Left lung (tissue), 10 donors: ENCODE measurements around the gene RASGEF1C. TPM values are rescaled to one million over a fixed set of nuclear protein-coding genes. Genes with fewer than 3 reads are reported as not detected.
A peak's percentile ranks its signal among the peaks of the same experiment; 100 is the strongest.

Experiments used
- ATAC-seq: fragments of 200-7000 bp; cut with Tn5 transposase; one replicate; pipeline ENCODE4 v1.9.1; 2020; ENCODE audit warnings: moderate library complexity
- DNase-seq, 4 donors: peaks; one replicate each; pipeline ENCODE4 v3.0.0-alpha.2; 2013 to 2020
- H3K27ac ChIP-seq, 2 donors: fragments of 200-600 bp; sonication (generic) in 1 of 2; one replicate each; pipeline versions ENCODE4 v1.5.0 to v1.8.0; 2020 to 2021
- H3K27me3 ChIP-seq, 2 donors: fragments of 200-600 bp; sonication (generic) in 1 of 2; one replicate each; pipeline versions ENCODE4 v1.5.0 to v1.8.0; 2020 to 2021
- H3K36me3 ChIP-seq, 2 donors: fragments of 200-600 bp; sonication (generic) in 1 of 2; one replicate each; pipeline versions ENCODE4 v1.5.0 to v1.8.0; 2020 to 2021
- H3K4me1 ChIP-seq, 2 donors: fragments of 200-600 bp; one replicate each; pipeline ENCODE4 v1.8.0; 2021
- H3K4me3 ChIP-seq, 2 donors: fragments of 200-600 bp; sonication (generic) in 1 of 2; one replicate each; pipeline versions ENCODE4 v1.5.0 to v1.8.0; 2020 to 2021; ENCODE audit warnings: mild to moderate bottlenecking in 1 of 2
- H3K9me3 ChIP-seq, 2 donors: fragments of 200-600 bp; sonication (generic) in 1 of 2; one replicate each; pipeline versions ENCODE4 v1.5.0 to v1.8.0; 2020 to 2021
- intact Hi-C, 2 donors: fragments of 100-400 bp; cut with DNase I; formaldehyde crosslinking; loops; one replicate each; pipeline versions ENCODE4 v1.11.2 to v1.14.2; 2022
- polyA plus RNA-seq, 6 donors: library from polyadenylated mRNA; unstranded; fragments of 120-200 nt; gene quantifications; one replicate each; pipeline ENCODE4 v1.2.1, GENCODE V29; 2013; ENCODE audit not compliant: insufficient read length in 6 of 6
- total RNA-seq, 2 donors: library from RNA; stranded (reverse); fragmentation: NEBNext Ultra II Directional; extraction: Animal tissue kit (Norgen Biotek cat#: 25700); gene quantifications; one replicate each; pipeline ENCODE4 v1.2.1, GENCODE V29; 2021
- TF ChIP-seq, protein P1 (sequence below), 2 donors: fragments of 200-600 bp; sonication (generic) in 1 of 2; IDR thresholded peaks; one replicate each; pipeline versions ENCODE4 v1.5.0 to v1.8.0; 2021; ENCODE audit warnings: antibody characterized with exemption in 2 of 2
- donor health status: DM: no; HTN: yes; CAD: no.
- donor health status: DM: no; HTN: no; CAD: no.

The RASGEF1C gene
- total and polyA plus RNA-seq, 8 donors: 0.09 to 0.34 (median 0.17) TPM; not detected in 3

DNA sequence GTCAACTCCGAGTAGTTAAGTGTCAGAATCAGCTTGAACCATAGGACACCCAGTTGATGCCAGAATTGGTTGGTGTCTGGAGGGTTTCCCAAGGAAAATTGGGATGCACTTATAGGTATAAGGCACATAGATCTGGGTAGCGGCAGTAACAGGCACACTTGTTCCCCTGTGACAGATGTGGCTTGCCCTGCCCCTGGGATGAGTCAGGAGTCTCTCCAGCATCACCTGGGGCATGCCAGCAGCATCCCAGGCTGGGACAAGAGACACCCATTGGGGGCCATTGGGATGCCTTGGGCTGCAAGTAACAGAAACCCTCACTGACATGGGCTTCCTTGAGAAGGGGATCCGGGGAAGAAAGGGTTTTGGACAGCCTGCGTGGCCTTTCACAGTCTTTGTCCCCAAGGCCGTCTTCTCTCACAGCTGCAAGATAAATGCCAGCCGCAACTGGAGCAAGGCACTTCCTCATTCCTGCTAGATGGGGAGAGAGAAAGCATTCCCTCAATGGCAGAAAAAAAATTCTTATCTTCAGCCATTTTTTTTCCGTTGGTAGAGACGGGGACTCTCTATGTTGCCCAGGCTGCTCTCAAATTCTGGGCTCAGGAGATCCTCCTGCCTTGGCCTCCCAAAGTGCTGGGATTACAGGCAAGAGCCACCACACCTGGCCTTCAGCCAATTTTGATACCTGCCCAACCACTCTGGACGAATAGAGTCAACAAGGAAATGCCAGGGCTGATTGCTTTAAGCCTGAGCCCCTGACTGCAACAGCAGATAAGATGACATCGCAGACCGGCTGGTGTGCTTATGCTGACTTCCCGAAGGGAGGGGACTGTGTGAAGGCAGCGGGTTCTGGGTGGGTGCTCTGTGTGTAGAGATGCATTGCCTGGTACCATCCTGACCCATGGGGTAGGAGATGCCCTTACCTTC is 124.1 kb downstream of the RASGEF1C start:
- no peaks in the 10 kb centered on the region for H3K36me3 ChIP-seq
- H3K4me1 ChIP-seq: peaks cover 0 to 10% of the 10 kb centered on the region in 2 donors
- intact Hi-C loops: no loop called here
- peak in 1 of 4 donors; percentile 60 for DNase-seq
- TF ChIP-seq, protein P1, sequence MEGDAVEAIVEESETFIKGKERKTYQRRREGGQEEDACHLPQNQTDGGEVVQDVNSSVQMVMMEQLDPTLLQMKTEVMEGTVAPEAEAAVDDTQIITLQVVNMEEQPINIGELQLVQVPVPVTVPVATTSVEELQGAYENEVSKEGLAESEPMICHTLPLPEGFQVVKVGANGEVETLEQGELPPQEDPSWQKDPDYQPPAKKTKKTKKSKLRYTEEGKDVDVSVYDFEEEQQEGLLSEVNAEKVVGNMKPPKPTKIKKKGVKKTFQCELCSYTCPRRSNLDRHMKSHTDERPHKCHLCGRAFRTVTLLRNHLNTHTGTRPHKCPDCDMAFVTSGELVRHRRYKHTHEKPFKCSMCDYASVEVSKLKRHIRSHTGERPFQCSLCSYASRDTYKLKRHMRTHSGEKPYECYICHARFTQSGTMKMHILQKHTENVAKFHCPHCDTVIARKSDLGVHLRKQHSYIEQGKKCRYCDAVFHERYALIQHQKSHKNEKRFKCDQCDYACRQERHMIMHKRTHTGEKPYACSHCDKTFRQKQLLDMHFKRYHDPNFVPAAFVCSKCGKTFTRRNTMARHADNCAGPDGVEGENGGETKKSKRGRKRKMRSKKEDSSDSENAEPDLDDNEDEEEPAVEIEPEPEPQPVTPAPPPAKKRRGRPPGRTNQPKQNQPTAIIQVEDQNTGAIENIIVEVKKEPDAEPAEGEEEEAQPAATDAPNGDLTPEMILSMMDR (IDR thresholded peaks at IDR 0.05): no peak
- ATAC-seq: peak; percentile 79
- no peak overlapping the region for H3K27ac ChIP-seq
- H3K4me3 ChIP-seq: no peak overlapping the region
- no peaks in the 10 kb centered on the region for H3K9me3 ChIP-seq
- peaks cover 0 to 14% of the 10 kb centered on the region in 2 donors for H3K27me3 ChIP-seq

DNA sequence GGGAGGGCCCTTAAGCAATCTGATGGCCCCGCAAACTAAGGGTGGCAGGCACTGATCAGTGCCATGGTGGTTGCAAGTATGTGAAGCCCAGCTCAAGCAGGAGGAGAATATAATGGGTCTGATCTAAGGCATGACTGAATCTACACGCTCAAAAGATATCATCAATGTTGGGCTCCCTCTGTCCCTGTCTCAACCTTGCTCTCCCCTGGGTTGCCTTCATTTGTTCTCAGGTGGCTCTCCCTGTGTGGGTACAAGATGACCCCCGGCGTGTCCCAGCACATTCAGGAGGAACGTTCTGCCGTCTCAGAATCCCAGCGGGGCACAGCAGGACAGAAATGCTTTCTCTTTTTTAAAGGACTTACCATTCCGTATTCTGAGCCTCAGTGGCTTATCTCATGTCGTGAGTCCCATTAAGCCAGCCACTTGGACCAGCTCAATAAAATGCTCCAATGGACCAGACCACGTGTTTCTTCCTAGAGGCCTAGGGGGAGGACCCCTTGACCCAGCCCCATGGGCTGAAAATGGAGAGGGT is 125.4 kb downstream of the RASGEF1C start:
- Histone ChIP-seq H3K27ac (no peak overlapping the region), H3K27me3 (peaks cover 0 to 19% of the 10 kb centered on the region in 2 donors), H3K4me3 (no peak overlapping the region), H3K36me3 (no peaks in the 10 kb centered on the region), H3K9me3 (no peaks in the 10 kb centered on the region), H3K4me1 (peaks cover 0 to 8% of the 10 kb centered on the region in 2 donors)
- TF ChIP-seq, protein P1 (IDR thresholded peaks at IDR 0.05): no peak
- no peak for DNase-seq
- no peak for ATAC-seq
- intact Hi-C loops: no loop called here

DNA sequence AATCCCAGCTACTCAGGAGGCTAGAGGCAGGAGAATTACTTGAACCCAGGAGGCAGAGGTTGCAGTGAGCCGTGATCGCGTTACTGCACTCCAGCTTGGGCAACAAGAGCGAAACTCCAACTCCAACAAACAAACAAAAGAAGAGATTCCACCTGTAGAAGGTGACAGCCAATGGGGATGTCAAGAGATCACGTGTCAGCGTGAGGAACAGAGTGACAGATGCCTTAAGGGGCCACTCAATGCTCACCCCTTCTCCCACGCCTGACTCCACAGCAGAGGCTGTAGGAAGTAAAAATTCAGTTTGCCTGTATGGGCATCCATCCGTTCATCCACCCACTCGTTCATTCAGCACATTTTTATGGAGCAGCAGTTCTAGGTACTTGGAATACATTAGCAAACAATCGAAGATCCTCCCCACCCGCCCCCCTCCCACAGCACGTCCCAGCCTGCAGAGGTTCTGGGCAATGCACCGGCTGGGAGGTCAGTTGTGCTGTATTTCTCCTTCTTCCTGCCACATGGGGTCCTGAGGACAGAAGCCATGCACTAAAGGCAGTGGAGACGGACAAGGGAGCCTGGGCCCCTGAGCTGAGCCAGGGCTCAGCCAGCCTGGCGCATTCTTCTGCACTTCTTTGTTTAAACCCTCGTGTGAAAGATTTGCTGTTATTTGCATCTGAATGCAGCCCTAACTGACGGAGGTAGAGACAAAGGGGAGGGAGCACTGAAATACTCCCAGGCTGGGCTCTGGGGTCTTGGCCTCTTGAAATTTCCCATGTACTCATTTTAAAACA is 126.2 kb downstream of the RASGEF1C start:
- Histone ChIP-seq H3K36me3 (no peaks in the 10 kb centered on the region), H3K27ac (no peak overlapping the region), H3K4me1 (peaks cover 0 to 8% of the 10 kb centered on the region in 2 donors), H3K9me3 (no peaks in the 10 kb centered on the region), H3K4me3 (no peak overlapping the region), H3K27me3 (peaks cover 0 to 19% of the 10 kb centered on the region in 2 donors)
- no peak for ATAC-seq
- intact Hi-C loops: no loop called here
- TF ChIP-seq, protein P1 (IDR thresholded peaks at IDR 0.05): no peak
- no peak for DNase-seq

DNA sequence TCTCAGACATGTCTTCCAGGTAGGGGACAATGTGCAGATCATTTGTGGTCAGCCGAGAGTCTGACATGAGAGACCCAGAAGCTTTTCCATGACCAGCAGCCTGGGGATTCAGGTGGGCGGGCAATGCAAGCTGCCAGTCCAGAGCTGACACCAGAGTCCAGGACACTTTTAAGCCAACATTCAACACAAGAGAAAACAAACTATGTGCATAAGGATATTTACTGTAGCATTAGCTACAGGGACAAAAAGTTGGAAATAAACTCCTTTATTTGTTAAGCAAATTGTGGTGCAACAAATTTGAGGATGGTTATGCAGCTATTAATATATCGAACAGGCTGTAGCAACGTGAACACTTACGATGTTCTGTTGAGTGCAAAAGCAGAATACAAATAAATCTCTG is 127.5 kb downstream of the RASGEF1C start:
- ATAC-seq (no peak), DNase-seq (no peak)
- Histone ChIP-seq H3K4me1 (peaks cover 0 to 8% of the 10 kb centered on the region in 2 donors), H3K9me3 (no peaks in the 10 kb centered on the region), H3K27me3 (peaks cover 0 to 19% of the 10 kb centered on the region in 2 donors), H3K36me3 (no peaks in the 10 kb centered on the region), H3K4me3 (no peak overlapping the region), H3K27ac (no peak overlapping the region)
- intact Hi-C loops: no loop called here
- TF ChIP-seq, protein P1 (IDR thresholded peaks at IDR 0.05): no peak
